Stimulated activated CD4-positive, alpha-beta T cell treated with anti-CD3 and anti-CD28 coated beads, Interleukin-12 subunit alpha, Interleukin-12 subunit beta, amount 100 ng/mL, for 48 hours (primary cell): ENCODE data around the gene JAML.

Source experiments
- DNase-seq, 3 donors: peaks; one replicate each; pipeline ENCODE4 v3.0.0-alpha.2; 2020; ENCODE audit warnings: low read depth in 2 of 3, low spot score in 1 of 3

JAML gene

DNA sequence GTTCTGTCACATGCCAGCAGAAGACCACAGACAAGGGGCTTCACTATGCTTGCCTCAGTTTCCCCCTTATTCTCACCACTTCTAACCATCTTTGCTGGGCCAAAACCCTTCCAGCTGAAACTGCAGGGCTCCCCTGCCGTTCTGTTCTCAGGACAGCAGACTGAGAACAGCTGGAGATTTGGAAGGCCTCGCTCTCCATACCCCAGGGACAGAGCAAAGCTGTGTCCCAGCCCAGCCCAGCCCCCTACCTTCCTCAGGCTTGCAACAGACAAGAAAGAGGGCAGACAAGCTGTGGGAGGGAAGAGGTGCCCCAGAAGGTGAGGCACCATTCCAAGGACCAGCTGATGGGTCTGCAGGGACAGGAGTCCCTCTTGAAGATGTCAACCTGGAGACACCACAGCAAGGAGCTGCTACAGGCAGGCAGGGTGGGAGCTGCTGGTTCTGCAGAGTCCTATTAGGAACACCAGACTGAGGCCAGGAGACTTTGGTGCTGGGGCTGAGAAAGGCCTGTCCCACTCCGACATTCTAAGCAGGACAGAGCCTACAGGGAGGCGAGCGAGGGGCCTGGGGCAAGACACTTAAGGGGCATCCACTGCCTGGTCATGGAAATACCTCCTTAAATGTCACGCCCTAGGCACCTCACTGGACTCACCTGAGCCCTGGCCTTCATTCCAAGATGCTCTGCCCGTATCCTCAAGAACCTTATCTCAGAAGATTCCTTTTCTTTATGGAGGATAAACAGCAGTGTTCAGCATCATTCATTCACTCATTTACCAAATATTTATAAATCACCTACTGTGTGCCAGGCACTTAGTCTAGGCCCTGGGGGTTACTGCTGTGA lies 55.3 kb downstream of the JAML start:
- no peak for DNase-seq

DNA sequence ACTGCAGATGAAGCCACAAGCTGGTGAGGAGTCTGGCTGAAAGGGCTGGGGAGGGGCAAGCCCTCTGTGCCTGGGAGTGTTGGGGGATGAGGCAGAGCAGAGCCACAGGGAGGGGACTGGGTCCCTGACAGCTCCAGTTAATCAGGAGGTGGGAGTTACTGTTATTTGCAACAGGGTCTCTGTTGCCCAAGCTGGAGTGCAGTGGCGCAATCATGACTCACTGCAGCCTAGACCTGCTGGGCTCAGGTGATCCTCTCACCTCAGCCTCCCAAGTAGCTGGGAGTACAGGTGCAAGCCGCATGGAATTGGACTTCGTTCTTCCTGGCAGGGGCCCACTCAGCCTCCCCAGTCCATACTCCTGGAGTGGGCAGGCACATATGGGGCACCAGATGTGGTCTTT lies 56.1 kb downstream of the JAML start:
- DNase-seq: no peak

DNA sequence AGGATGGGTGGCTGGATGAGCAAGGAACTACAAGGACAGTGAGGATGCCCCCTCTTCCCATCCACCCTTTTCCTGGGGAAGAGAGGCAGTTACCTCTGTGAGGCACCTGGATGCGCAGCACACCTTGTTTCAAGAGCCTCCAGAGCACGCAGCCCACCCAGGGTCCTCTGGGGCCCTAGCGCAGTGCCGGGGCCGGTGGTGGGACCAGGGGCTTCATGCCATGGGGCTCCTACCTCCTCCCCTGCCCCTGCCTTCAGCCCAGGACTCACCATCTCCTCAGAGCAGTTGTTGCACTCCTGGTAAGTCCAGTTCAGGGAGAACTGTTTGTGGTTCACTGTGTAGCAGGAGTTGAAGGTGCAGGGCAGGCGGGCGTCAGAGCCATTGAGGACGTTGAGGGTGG lies 56.5 kb downstream of the JAML start:
- DNase-seq: no peak

DNA sequence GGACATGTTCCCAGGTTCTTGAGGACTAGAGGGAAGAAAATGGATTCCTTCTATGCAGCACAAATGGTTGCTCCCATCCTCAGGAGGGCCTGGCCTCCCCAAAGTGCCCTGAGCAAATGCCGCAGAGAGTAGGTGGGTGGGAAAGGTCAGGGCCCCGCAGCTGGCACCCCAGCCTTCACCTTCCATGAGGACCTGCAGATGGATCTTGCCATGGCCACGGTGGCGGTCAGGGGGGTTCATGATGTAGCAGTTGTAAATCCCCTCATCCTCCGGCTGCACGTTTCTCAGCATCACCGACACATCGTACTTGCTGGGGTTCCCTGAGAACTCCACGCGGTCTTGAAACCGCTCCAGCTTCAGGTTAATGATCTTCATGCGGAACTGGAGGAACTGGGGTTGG lies 56.9 kb downstream of the JAML start:
- no peak for DNase-seq

DNA sequence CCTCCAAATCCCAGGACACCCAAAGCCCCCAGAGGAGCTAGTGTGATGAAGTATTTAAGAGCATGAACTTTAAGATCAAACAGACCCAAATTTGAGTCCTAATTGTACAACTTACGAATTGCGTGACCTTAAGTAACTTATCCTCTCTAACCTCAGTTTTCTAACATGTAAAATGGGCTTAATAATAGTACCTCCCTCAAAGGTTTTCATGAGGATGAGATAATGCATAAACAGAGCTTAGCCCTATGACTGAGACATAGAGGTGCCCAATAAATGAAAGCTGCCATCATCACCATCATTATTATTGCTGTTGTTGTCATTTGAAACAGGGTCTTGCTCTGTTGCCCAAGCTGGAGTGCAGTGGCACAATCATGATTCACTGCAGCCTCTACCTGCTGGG lies 57.6 kb downstream of the JAML start:
- DNase-seq: no peak

GRCh38 chr11:118166641-118167040 lies 58.2 kb downstream of the JAML start:
- DNase-seq: no peak

DNA sequence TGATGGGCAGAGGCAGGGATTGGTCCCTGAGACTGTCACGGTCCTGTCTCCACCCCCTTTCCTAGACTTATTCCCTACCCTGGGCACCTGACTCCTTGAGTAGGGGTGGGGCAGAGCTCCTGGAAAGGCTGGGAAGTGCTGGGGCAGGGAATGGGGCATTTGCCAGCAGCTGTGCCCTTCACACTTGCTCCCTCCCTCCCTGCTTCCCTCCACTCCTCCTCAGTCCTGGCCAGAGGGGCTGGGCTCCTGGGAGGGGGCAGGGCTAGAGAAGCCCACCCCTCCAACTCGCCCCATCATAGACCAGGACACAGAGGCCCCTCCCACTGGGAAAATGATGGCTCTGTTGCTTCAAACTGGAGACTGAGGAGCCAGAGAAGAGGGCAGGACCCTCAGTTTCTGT lies 59.9 kb downstream of the JAML start:
- DNase-seq: no peak

GRCh38 chr11:118163494-118163893 lies 61.3 kb downstream of the JAML start:
- no peak for DNase-seq

DNA sequence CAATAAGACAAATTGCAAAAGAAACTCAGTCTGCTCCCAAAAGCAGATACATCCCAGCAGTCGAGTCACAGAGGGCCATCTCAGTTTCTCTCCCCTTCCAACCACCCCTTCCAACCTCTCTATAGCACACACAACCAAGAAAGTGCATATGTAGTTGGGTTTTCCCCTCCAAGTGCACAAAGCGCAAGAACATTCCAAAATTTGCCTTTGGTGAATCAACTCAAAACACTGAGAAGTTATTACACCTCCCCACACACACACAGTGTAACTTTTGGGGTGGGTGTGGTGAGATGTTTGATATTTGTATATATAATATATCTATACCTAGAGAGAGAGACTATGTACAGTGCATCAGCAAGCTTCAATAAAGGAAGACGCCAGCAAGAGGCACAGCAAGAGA lies 62.0 kb downstream of the JAML start:
- DNase-seq: no peak

DNA sequence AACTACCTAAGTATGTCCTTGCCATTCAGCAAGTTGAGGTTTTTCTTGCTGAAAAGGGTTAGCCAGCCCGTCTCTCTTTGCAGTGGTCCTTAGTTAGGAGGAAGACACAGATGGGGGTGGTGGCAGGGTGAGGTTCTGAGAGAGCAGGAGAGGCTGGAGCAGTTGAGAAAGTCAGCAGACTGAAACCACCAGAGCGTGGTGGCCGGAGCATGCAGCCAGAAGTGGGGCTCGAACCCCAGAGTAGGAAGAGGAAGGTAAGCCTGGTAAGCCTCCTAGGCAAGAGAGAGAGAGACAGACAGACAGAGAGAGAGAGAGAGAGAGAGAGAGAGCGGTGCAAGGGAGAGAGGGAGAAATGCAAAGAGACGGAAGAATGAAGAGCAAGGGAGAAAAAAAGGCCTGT lies 63.0 kb downstream of the JAML start:
- DNase-seq: no peak

DNA sequence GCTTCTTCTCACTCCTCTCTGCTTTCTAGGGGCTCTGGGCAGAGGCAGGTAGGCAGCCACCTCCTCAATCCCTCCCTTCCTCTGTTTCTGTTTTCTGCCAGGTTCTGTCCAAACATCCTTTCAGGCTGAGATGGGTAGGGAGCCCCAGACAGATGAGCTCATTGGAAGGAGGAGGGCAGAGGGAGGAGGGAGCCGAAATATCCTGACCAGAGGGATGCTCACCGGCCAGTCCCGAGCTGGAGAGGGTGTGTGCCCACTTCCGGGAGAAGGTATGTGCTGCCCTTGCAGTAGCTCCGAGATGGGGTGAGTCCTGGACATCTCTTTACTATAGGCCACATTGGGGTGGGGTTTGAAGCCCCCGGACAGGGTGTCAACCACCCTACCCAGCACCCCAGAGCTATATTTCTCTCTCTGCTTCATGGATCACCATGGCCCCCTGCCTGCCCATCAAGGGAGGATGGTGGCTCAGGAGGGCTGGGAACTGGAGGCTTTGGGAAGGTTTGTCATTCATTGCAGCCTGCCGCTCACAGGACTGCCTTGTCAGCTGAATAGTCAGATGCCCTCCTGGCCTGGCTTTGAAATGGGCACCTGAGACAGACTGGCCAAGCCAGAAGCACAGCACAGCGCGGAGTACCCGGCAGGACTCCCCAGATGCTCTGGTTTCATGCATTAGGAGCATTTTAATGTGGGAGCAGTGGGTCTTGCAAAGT lies 67.5 kb downstream of the JAML start:
- no peak for DNase-seq

- no peak for DNase-seq
These were observed 68.2 kb downstream of the JAML start for GRCh38 chr11:118156531-118157185.

DNA sequence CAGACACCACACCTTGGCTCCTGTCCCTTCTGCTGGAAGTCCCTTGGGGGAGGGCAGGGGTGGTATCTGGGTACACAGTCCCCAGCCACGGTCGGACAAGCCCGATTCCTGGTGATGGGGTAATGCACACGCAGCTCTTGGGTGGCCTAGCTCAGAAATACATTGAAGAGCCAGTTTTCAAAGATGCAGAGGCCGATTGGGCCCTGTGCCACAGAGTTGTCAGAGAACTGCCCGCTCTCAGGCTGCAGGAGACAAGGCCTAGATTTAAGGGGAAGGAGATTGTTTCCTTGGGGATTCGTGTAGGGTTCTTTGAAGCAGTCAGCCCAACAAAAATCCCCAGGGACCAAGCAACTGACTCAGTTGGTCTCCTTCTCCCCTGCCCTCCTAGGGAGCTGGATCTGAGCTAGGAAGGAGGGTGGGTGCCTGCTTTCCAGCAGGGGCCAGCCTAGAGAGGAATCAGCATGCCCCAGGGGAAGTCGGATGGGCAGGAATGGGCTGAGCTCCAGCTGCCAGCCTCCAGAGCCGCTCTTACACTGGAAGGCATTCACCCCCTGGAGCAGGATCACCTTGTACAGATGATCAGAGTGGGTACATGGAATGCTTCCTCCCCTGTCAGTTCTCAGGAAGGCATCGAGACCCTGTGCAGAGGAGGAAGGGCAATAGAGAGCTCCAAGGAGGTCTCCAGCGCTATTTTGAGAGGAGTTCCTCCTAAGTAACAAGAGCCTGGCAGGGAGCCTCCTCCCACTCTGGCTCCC lies 68.9 kb downstream of the JAML start:
- no peak for DNase-seq

GRCh38 chr11:118154641-118155040 lies 70.2 kb downstream of the JAML start:
- no peak for DNase-seq

DNA sequence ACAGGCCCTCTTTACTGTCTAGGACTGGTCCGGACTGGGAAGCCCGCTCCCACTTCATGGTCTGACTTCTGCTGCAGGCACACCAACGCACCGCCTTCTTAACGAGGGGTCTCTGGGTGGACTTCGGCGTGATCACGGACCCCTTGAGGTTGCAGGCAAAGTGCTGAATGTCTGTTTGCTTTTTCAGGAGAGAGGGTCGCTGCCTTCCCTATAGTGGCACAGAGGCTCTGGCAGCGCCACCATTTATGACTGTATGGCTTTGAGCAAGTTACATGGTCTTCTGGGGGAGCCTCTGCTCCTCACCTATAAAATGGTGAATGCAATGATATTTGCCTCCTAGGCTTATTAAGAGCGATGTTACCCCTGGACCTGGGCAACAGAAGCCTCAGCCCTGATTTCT lies 70.8 kb downstream of the JAML start:
- no peak for DNase-seq

GRCh38 chr11:118153516-118153915 lies 71.3 kb downstream of the JAML start:
- DNase-seq: no peak

- no peak for DNase-seq
These were observed 72.0 kb downstream of the JAML start, which contains the start of gene SCN4B for GRCh38 chr11:118152552-118153471. TSS of gene SCN4B (minus strand) at chr11:118152823. CDS start at chr11:118152673, 150 bp downstream.

- no peak for DNase-seq
These were observed 72.7 kb downstream of the JAML start for GRCh38 chr11:118152020-118152551.

GRCh38 chr11:118151431-118151830 lies 73.4 kb downstream of the JAML start:
- no peak for DNase-seq

GRCh38 chr11:118149493-118149892 lies 75.3 kb downstream of the JAML start:
- no peak for DNase-seq
